CD4-positive, alpha-beta T cell (primary cell): ENCODE data around the gene ALOX15B. TPM values are rescaled to one million over a fixed set of nuclear protein-coding genes. Genes with fewer than 3 reads are reported as not detected.
A peak's percentile ranks its signal among the peaks of the same experiment; 100 is the strongest.

Experiments used
- ATAC-seq: fragments of 200-7000 bp; cut with Tn5 transposase; one replicate; pipeline ENCODE4 v1.10.0; 2022; ENCODE audit warnings: mild to moderate bottlenecking; ENCODE audit not compliant: poor library complexity
- CTCF ChIA-PET: fragments of 350-600 bp; sonication (Branson Sonifier 250); formaldehyde crosslinking; loops from one replicate; lab custom pipeline; 2021; ENCODE audit warnings: antibody characterized with exemption, inconsistent platforms; lab: Charles Lee
- POLR2A ChIA-PET: fragments of 350-600 bp; sonication (Branson Sonifier 250); formaldehyde crosslinking; loops from one replicate; lab custom pipeline; 2021; ENCODE audit warnings: antibody characterized with exemption, inconsistent platforms; lab: Charles Lee
- DNase-seq, 14 experiments: peaks; one replicate each; pipeline ENCODE4 v3.0.0-alpha.2; 2013 to 2020; ENCODE audit warnings: mixed read lengths in 2 of 14
- H3K27ac ChIP-seq, 2 donors: one replicate each; pipeline versions ENCODE4 v1.5.1 to v1.7.0; 2013; ENCODE audit warnings: low read length in 2 of 2, low read depth in 1 of 2, mild to moderate bottlenecking in 1 of 2
- H3K27me3 ChIP-seq, 2 experiments: 1 replicate in 1 of 2; 2 replicates in 1 of 2; pipeline versions ENCODE4 v1.6.1 to v1.7.0; 2013; ENCODE audit warnings: low read length in 2 of 2, control low read depth in 1 of 2, mild to moderate bottlenecking in 1 of 2, moderate library complexity in 1 of 2; ENCODE audit not compliant: insufficient read depth in 2 of 2, control insufficient read depth in 1 of 2
- H3K36me3 ChIP-seq: one replicate; pipeline ENCODE4 v1.6.1; 2013; ENCODE audit warnings: low read length, control low read depth; ENCODE audit not compliant: insufficient read depth
- H3K4me1 ChIP-seq: one replicate; pipeline ENCODE4 v1.6.1; 2013; ENCODE audit warnings: low read length, control low read depth; ENCODE audit not compliant: insufficient read depth
- H3K4me3 ChIP-seq: one replicate; pipeline ENCODE4 v1.5.1; 2013; ENCODE audit warnings: mild to moderate bottlenecking, low read length, moderate library complexity
- H3K9me3 ChIP-seq, 2 experiments: 1 replicate in 1 of 2; 2 replicates in 1 of 2; pipeline versions ENCODE4 v1.6.1 to v1.7.0; 2013; ENCODE audit warnings: low read length in 2 of 2, mild to moderate bottlenecking in 2 of 2, control low read depth in 1 of 2, moderate library complexity in 1 of 2; ENCODE audit not compliant: control insufficient read depth in 1 of 2, insufficient read depth in 1 of 2
- H3K27ac Mint-ChIP-seq: one replicate; pipeline ENCODE4 v1.8.0; 2020; ENCODE audit warnings: mixed read lengths
- H3K27me3 Mint-ChIP-seq: one replicate; pipeline ENCODE4 v1.8.0; 2021; ENCODE audit warnings: mixed read lengths
- H3K36me3 Mint-ChIP-seq: one replicate; pipeline ENCODE4 v1.8.0; 2021; ENCODE audit warnings: low read depth, mixed read lengths
- H3K4me1 Mint-ChIP-seq: one replicate; pipeline ENCODE4 v1.8.0; 2021; ENCODE audit warnings: low read depth, mixed read lengths
- H3K4me3 Mint-ChIP-seq: one replicate; pipeline ENCODE4 v1.8.0; 2020; ENCODE audit warnings: mild to moderate bottlenecking, mixed read lengths
- H3K9me3 Mint-ChIP-seq: one replicate; pipeline ENCODE4 v1.8.0; 2020; ENCODE audit warnings: mixed read lengths
- CTCF ChIP-seq: fragments of 200-600 bp; IDR thresholded peaks from one replicate; pipeline ENCODE4 v1.8.0; 2022; ENCODE audit warnings: antibody characterized with exemption, mild to moderate bottlenecking
- intact Hi-C, 2 experiments: fragments of 100-400 bp; cut with DNase I in 1 of 2; cut with micrococcal nuclease in 1 of 2; formaldehyde crosslinking; loops; one replicate each; pipeline versions ENCODE4 v1.15.1 to v1.9.0; 2023 to 2025; cut with DNase I, micrococcal nuclease
- total RNA-seq, 174 experiments: library from RNA in 2 of 174; stranded (reverse) in 2 of 174; gene quantifications; one replicate each; pipeline ENCODE4 v1.2.3 and lab custom pipeline; 2021 to 2026

Gene ALOX15B
- total RNA-seq, 2 experiments from 2014 or later, result not detected

- peaks cover 52% of the 10 kb centered on the region for H3K27me3 Mint-ChIP-seq
- TF ChIP-seq CTCF, result no peak
- intact Hi-C loops, result loop anchor here (1.0 to 10.0 kb wide), 10 partner anchors 41 to 730 kb away; no protein-coding TSS in a partner anchor
- peaks cover 15% of the 10 kb centered on the region for H3K4me1 ChIP-seq
- no peak overlapping the region for H3K4me3 ChIP-seq
- no peak overlapping the region for H3K27ac ChIP-seq
- no peak overlapping the region for H3K27ac Mint-ChIP-seq
- H3K36me3 ChIP-seq, result no peaks in the 10 kb centered on the region
- POLR2A ChIA-PET, result no interaction called here
- H3K4me3 Mint-ChIP-seq, result no peak overlapping the region
- no peaks in the 10 kb centered on the region for H3K9me3 ChIP-seq
- no peaks in the 10 kb centered on the region for H3K36me3 Mint-ChIP-seq
- no peaks in the 10 kb centered on the region for H3K4me1 Mint-ChIP-seq
- no peaks in the 10 kb centered on the region for H3K9me3 Mint-ChIP-seq
- H3K27me3 ChIP-seq, result peaks cover 4 to 32% of the 10 kb centered on the region in 2 experiments
- CTCF ChIA-PET, result interaction anchor here (0.7 to 2.5 kb wide), 14 partner anchors 16 to 313 kb away, joined by 3 to 19 read pairs (median 4); partner anchors contain the start of genes CNTROB, RNF227 and TRAPPC1
- ATAC-seq (no peak), DNase-seq (no peak)
Observed at GRCh38 chr17:8056976-8057625, 18.2 kb downstream of the ALOX15B start.

GRCh38 chr17:8057691-8058114, 18.8 kb downstream of the ALOX15B start:
- H3K4me3 ChIP-seq, result no peak overlapping the region

GRCh38 chr17:8059131-8059530, 20.3 kb downstream of the ALOX15B start:
- ChIA-PET POLR2A (no interaction called here), CTCF (interaction anchor here (1.8 to 5.0 kb wide), 4 partner anchors 15 to 146 kb away, joined by 10 to 59 read pairs (median 18); no protein-coding TSS in a partner anchor)
- intact Hi-C loops, result loop anchor here (5.0 to 10.0 kb wide), 3 partner anchors 74 to 728 kb away; no protein-coding TSS in a partner anchor
- TF ChIP-seq CTCF, result no peak
- Mint-ChIP-seq H3K27ac (no peak overlapping the region), H3K36me3 (no peaks in the 10 kb centered on the region), H3K27me3 (peaks cover 69% of the 10 kb centered on the region), H3K4me3 (no peak overlapping the region), H3K9me3 (no peaks in the 10 kb centered on the region), H3K4me1 (no peaks in the 10 kb centered on the region)
- Histone ChIP-seq H3K9me3 (no peaks in the 10 kb centered on the region), H3K4me3 (no peak overlapping the region), H3K27me3 (peaks cover 15 to 50% of the 10 kb centered on the region in 2 experiments), H3K27ac (no peak overlapping the region), H3K36me3 (no peaks in the 10 kb centered on the region), H3K4me1 (peaks cover 15% of the 10 kb centered on the region)
- DNase-seq (no peak), ATAC-seq (no peak)

More at GRCh38 chr17:8057691-8058114, 18.8 kb downstream of the ALOX15B start:
- Histone ChIP-seq H3K9me3 (no peaks in the 10 kb centered on the region), H3K27ac (no peak overlapping the region), H3K27me3 (peaks cover 5 to 38% of the 10 kb centered on the region in 2 experiments), H3K36me3 (no peaks in the 10 kb centered on the region), H3K4me1 (peaks cover 15% of the 10 kb centered on the region)
- Mint-ChIP-seq H3K4me1 (no peaks in the 10 kb centered on the region), H3K36me3 (no peaks in the 10 kb centered on the region), H3K27me3 (peaks cover 58% of the 10 kb centered on the region), H3K27ac (no peak overlapping the region), H3K4me3 (no peak overlapping the region), H3K9me3 (no peaks in the 10 kb centered on the region)
- TF ChIP-seq CTCF, result peak; percentile 71
- peak in 11 of 14 experiments; percentile 19 to 83 (median 35) for DNase-seq
- POLR2A ChIA-PET, result no interaction called here
- intact Hi-C loops, result loop anchor here (1.0 to 10.0 kb wide), 10 partner anchors 41 to 730 kb away; no protein-coding TSS in a partner anchor
- peak; percentile 96 for ATAC-seq
- CTCF ChIA-PET, result interaction anchor here (0.7 to 2.5 kb wide), 13 partner anchors 16 to 314 kb away, joined by 3 to 19 read pairs (median 5); partner anchors contain the start of genes CNTROB, RNF227 and TRAPPC1
